ENCODE measurements around the gene GPC3. TPM values are rescaled to one million over a fixed set of nuclear protein-coding genes. Genes with fewer than 3 reads are reported as not detected.

GPC3 gene
- polyA plus RNA-seq, 1 experiment, result not detected

DNA sequence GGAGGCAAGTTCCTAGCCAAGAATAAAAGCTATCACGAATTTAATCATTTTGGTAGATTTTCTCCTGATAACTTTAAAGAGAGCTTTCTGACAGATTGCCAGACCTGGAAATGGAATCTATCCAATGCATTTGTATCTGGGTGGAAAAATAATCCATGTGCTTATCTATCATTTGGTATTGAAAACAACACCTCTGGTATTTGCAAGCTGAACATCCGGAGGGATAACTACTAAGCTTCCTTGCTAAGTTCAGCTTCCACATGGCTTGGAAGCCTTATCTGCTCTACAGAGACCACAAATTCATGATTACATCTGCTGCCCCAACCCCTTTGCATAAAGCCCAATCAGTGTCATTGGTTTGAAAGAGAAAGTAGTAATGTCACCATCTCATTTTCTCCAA, 230.7 kb downstream of the GPC3 start:
- ChIA-PET POLR2A (no interaction called here), CTCF (no interaction called here)
- Histone ChIP-seq H3K36me3 (ENCODE audit: control insufficient read depth, insufficient read depth, low read length) (no peaks in the 10 kb centered on the region), H3K27me3 (ENCODE audit: control insufficient read depth, insufficient read depth, low read length) (no peaks in the 10 kb centered on the region), H3K4me3 (ENCODE audit: low read depth, low read length) (no peak overlapping the region)
- TF ChIP-seq, protein P1, sequence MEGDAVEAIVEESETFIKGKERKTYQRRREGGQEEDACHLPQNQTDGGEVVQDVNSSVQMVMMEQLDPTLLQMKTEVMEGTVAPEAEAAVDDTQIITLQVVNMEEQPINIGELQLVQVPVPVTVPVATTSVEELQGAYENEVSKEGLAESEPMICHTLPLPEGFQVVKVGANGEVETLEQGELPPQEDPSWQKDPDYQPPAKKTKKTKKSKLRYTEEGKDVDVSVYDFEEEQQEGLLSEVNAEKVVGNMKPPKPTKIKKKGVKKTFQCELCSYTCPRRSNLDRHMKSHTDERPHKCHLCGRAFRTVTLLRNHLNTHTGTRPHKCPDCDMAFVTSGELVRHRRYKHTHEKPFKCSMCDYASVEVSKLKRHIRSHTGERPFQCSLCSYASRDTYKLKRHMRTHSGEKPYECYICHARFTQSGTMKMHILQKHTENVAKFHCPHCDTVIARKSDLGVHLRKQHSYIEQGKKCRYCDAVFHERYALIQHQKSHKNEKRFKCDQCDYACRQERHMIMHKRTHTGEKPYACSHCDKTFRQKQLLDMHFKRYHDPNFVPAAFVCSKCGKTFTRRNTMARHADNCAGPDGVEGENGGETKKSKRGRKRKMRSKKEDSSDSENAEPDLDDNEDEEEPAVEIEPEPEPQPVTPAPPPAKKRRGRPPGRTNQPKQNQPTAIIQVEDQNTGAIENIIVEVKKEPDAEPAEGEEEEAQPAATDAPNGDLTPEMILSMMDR (IDR thresholded peaks at IDR 0.05; ENCODE audit: insufficient read depth, low read depth, low read length), result no peak
- DNase-seq (ENCODE audit: low read depth), result no peak

DNA sequence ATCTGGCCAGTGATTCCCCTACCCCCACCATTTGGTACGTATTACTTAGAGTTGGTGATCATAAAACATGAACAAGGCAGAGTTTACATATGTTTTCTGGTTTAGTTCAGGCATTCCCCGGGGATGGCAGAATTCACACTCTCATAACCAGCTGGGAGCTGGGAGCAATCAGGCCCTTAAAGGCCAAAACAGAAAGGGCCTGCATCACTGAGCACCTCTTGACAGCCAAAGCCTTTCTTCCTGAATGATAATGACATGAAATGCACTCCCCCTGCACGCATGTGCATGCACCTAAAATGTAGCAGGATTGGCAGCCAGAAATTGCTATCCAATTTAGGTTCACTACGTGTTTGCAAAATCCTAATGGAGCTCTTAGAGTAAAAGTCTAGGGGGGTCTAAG, 235.4 kb downstream of the GPC3 start:
- ChIA-PET CTCF (no interaction called here), POLR2A (no interaction called here)
- no peaks in the 10 kb centered on the region for H3K27me3 ChIP-seq (ENCODE audit: control insufficient read depth, insufficient read depth, low read length)
- TF ChIP-seq, protein P1 (IDR thresholded peaks at IDR 0.05; ENCODE audit: insufficient read depth, low read depth, low read length), result no peak
- no peak overlapping the region for H3K4me3 ChIP-seq (ENCODE audit: low read depth, low read length)
- DNase-seq (ENCODE audit: low read depth), result no peak
- H3K36me3 ChIP-seq (ENCODE audit: control insufficient read depth, insufficient read depth, low read length), result no peaks in the 10 kb centered on the region

DNA sequence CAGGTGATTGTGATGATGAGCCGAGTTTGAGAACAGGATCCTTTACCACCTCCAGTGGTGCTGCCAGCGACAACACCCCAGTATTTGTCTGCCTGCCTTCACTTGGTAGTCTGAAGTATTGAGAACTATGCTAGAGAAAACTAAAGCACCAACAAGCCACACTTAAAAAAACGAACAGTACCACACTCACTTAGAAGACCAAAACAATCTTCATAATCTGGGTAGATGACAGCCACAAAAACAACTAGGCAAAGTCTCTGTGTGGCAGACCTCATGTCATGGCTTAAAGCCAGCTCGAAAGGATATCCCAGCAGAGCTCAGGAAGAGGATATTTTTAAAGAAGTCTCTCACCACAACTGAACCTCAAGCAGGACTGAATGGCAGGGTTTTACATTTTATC, 236.0 kb downstream of the GPC3 start:
- ChIA-PET CTCF (no interaction called here), POLR2A (no interaction called here)
- H3K36me3 ChIP-seq (ENCODE audit: control insufficient read depth, insufficient read depth, low read length), result no peaks in the 10 kb centered on the region
- TF ChIP-seq, protein P1 (IDR thresholded peaks at IDR 0.05; ENCODE audit: insufficient read depth, low read depth, low read length), result no peak
- no peak overlapping the region for H3K4me3 ChIP-seq (ENCODE audit: low read depth, low read length)
- no peak for DNase-seq (ENCODE audit: low read depth)
- no peaks in the 10 kb centered on the region for H3K27me3 ChIP-seq (ENCODE audit: control insufficient read depth, insufficient read depth, low read length)

DNA sequence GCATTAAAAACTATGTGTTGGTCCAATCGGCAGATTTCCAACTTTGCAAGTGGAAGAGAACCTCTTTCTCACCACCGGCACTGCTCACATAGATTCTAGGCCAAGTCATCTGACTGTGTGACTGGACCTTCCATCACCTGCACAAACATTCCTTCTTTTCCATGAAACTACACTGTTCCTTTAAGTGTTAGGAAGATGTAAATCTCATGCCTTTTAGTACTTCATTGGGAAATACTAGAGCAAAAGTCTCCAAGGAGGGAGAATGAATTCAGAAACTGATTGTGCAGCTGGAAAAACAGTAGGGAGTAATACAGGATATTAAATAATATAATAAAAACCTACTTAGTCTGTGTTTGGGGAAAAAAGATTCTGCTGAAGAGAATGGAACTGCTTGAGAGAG, 238.2 kb downstream of the GPC3 start:
- DNase-seq (ENCODE audit: low read depth), result no peak
- no peak overlapping the region for H3K4me3 ChIP-seq (ENCODE audit: low read depth, low read length)
- ChIA-PET POLR2A (no interaction called here), CTCF (no interaction called here)
- no peaks in the 10 kb centered on the region for H3K36me3 ChIP-seq (ENCODE audit: control insufficient read depth, insufficient read depth, low read length)
- TF ChIP-seq, protein P1 (IDR thresholded peaks at IDR 0.05; ENCODE audit: insufficient read depth, low read depth, low read length), result no peak
- no peaks in the 10 kb centered on the region for H3K27me3 ChIP-seq (ENCODE audit: control insufficient read depth, insufficient read depth, low read length)

DNA sequence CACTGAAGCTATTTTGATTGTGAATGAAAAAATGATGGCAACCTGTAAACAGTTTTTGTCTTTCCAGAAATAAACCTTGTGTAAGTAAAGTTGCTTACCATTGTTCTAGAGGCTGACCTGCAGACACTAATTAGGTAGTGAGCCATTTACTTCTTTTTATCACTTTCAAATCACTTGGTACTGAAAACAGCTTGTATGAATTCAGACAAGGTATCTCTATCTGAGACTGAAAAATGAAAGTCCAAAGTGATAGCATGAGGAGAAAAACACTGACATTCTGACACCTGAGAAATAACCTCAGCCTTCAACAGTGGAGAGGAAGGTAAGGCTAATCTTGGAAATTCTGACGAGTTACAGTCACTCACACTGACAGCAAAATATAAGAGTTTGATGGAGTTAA, 238.8 kb downstream of the GPC3 start:
- POLR2A ChIA-PET, result no interaction called here
- TF ChIP-seq, protein P1 (IDR thresholded peaks at IDR 0.05; ENCODE audit: insufficient read depth, low read depth, low read length), result no peak
- no peak for DNase-seq (ENCODE audit: low read depth)
- Histone ChIP-seq H3K4me3 (ENCODE audit: low read depth, low read length) (no peak overlapping the region), H3K36me3 (ENCODE audit: control insufficient read depth, insufficient read depth, low read length) (no peaks in the 10 kb centered on the region), H3K27me3 (ENCODE audit: control insufficient read depth, insufficient read depth, low read length) (no peaks in the 10 kb centered on the region)
- CTCF ChIA-PET, result interaction anchor here (0.6 kb wide), 1 partner anchor 408 kb away, joined by 4 read pairs; no protein-coding TSS in a partner anchor

Data from BJ (cell line).